Fibroblast of skin of scalp (primary cell): ENCODE measurements around the gene NR4A1.

ENCODE experiments used
- DNase-seq: peaks from one replicate; pipeline ENCODE4 v3.0.0-alpha.2; 2013

The NR4A1 gene

GRCh38 chr12:52018433-52019112 lies 32.7 kb upstream of the NR4A1 start:
- no peak for DNase-seq

- DNase-seq = no peak
Observed at GRCh38 chr12:52019113-52019770, 32.0 kb upstream of the NR4A1 start.

- DNase-seq = peak; percentile 68
Observed at GRCh38 chr12:52020539-52021336, 30.5 kb upstream of the NR4A1 start.

- no peak for DNase-seq
Observed at GRCh38 chr12:52022841-52023181, 28.4 kb upstream of the NR4A1 start.

- DNase-seq = peak; percentile 73
Observed at GRCh38 chr12:52023182-52023975, 27.9 kb upstream of the NR4A1 start.

GRCh38 chr12:52023976-52024688 lies 27.1 kb upstream of the NR4A1 start:
- no peak for DNase-seq

- DNase-seq = no peak
Observed at GRCh38 chr12:52024845-52025230, 26.4 kb upstream of the NR4A1 start.

- DNase-seq = no peak
Observed at GRCh38 chr12:52026263-52026662, 25.0 kb upstream of the NR4A1 start.

GRCh38 chr12:52027085-52027843 lies 24.0 kb upstream of the NR4A1 start:
- DNase-seq = no peak

GRCh38 chr12:52029685-52030084 lies 21.6 kb upstream of the NR4A1 start:
- DNase-seq = no peak

- peak; percentile 48 for DNase-seq
Observed at GRCh38 chr12:52032446-52032803, 18.8 kb upstream of the NR4A1 start.

- peak; percentile 96 for DNase-seq
Observed at GRCh38 chr12:52032804-52033445, 18.3 kb upstream of the NR4A1 start.

GRCh38 chr12:52033446-52034140 lies 17.6 kb upstream of the NR4A1 start:
- no peak for DNase-seq

GRCh38 chr12:52035190-52035589 lies 16.1 kb upstream of the NR4A1 start:
- no peak for DNase-seq

- DNase-seq = no peak
Observed at GRCh38 chr12:52035926-52036325, 15.3 kb upstream of the NR4A1 start.

- DNase-seq = peak; percentile 78
Observed at GRCh38 chr12:52036587-52037171, 14.6 kb upstream of the NR4A1 start.

- DNase-seq = peak; percentile 46
Observed at GRCh38 chr12:52037248-52037861, 13.9 kb upstream of the NR4A1 start.

GRCh38 chr12:52038447-52038846 lies 12.8 kb upstream of the NR4A1 start:
- no peak for DNase-seq

- no peak for DNase-seq
Observed at GRCh38 chr12:52041035-52041434, 10.2 kb upstream of the NR4A1 start.
